ENCODE data around the gene RNF112. TPM values are rescaled to one million over a fixed set of nuclear protein-coding genes. Genes with fewer than 3 reads are reported as not detected.

Gene RNF112
- polyA plus RNA-seq, 3 donors, result 0.57 TPM; not detected in 2

DNA sequence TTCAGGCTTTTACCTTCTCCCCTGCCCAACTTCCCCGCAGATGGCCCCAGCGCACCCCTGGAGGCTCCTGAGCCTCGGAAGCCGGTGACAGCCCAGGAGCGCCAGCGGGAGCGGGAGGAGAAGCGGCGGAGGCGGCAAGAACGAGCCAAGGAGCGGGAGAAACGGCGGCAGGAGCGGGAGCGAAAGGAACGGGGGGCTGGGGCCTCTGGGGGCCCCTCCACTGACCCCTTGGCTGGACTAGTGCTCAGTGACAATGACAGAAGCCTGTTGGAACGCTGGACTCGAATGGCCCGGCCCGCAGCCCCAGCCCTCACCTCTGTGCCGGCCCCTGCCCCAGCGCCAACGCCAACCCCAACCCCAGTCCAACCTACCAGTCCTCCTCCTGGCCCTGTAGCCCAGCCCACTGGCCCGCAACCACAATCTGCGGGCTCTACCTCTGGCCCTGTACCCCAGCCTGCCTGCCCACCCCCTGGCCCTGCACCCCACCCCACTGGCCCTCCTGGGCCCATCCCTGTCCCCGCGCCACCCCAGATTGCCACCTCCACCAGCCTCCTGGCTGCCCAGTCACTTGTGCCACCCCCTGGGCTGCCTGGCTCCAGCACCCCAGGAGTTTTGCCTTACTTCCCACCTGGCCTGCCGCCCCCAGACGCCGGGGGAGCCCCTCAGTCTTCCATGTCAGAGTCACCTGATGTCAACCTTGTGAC, 29.1 kb upstream of the RNF112 start:
- Mint-ChIP-seq H3K27ac (no peak overlapping the region), H3K36me3 (peaks cover 57 to 64% of the 10 kb centered on the region in 2 donors), H3K9me3 (peaks cover 0 to 2% (median 0%) of the 10 kb centered on the region in 7 donors), H3K27me3 (ENCODE audit: low read depth in 3 of 3) (peaks cover 2 to 5% (median 3%) of the 10 kb centered on the region in 3 donors), H3K4me3 (no peak overlapping the region), H3K4me1 (peaks cover 47% of the 10 kb centered on the region)
- Histone ChIP-seq H4K20me1 (ENCODE audit: insufficient read depth, low read length) (no peaks in the 10 kb centered on the region), H3K27ac (ENCODE audit: low read depth in 1 of 2, low read length in 2 of 2) (no peak overlapping the region), H3K27me3 (ENCODE audit: control insufficient read depth in 2 of 2, insufficient read depth in 2 of 2, low read length in 2 of 2) (no peaks in the 10 kb centered on the region), H3K4me1 (ENCODE audit: control insufficient read depth in 1 of 2, insufficient read depth in 2 of 2, low read length in 2 of 2) (peaks cover 50 to 57% of the 10 kb centered on the region in 2 donors), H2AFZ (ENCODE audit: insufficient read depth, low read depth, low read length, poor library complexity, severe bottlenecking) (no peak overlapping the region), H3K36me3 (replicated peaks in 1 of 2; ENCODE audit: control insufficient read depth in 1 of 2, insufficient read depth in 2 of 2, low read length in 2 of 2) (peaks cover 49 to 55% of the 10 kb centered on the region in 2 donors), H3K9ac (ENCODE audit: insufficient read depth, low read length, poor library complexity, severe bottlenecking) (no peak overlapping the region), H3K9me3 (replicated peaks in 1 of 2; ENCODE audit: control insufficient read depth in 1 of 2, insufficient read depth in 1 of 2, low read length in 2 of 2) (no peaks in the 10 kb centered on the region), H3K4me3 (replicated peaks in 1 of 3; ENCODE audit: low read depth in 2 of 3, low read length in 3 of 3) (no peak overlapping the region), H3K4me2 (replicated peaks; ENCODE audit: extremely low read depth, low read length, poor library complexity, severe bottlenecking) (no peak overlapping the region), H3K79me2 (ENCODE audit: insufficient read depth, low read length) (peaks cover 39% of the 10 kb centered on the region)
- intact Hi-C loops (cut with micrococcal nuclease), result loop anchor here in 1 of 2 donors (5.0 kb wide), 1 partner anchor 35 kb away; no protein-coding TSS in a partner anchor
- DNase-seq, result no peak
- TF ChIP-seq CTCF (IDR thresholded peaks at IDR 0.05), result no peak
- WGBS (ENCODE audit: insufficient coverage), result 96% methylated on average over 27 of the region's 31 CpGs

GRCh38 chr17:19382531-19383444, 28.2 kb upstream of the RNF112 start:
- Mint-ChIP-seq H3K4me3 (no peak overlapping the region), H3K4me1 (peaks cover 52% of the 10 kb centered on the region), H3K36me3 (peaks cover 57 to 64% of the 10 kb centered on the region in 2 donors), H3K9me3 (peaks cover 0 to 2% (median 0%) of the 10 kb centered on the region in 7 donors), H3K27ac (peak overlapping the region in 2 of 7 donors; percentile 12 to 25), H3K27me3 (ENCODE audit: low read depth in 3 of 3) (peaks cover 2 to 5% (median 2%) of the 10 kb centered on the region in 3 donors)
- Histone ChIP-seq H3K36me3 (replicated peaks in 1 of 2; ENCODE audit: control insufficient read depth in 1 of 2, insufficient read depth in 2 of 2, low read length in 2 of 2) (peaks cover 49 to 55% of the 10 kb centered on the region in 2 donors), H4K20me1 (ENCODE audit: insufficient read depth, low read length) (no peaks in the 10 kb centered on the region), H3K9me3 (replicated peaks in 1 of 2; ENCODE audit: control insufficient read depth in 1 of 2, insufficient read depth in 1 of 2, low read length in 2 of 2) (no peaks in the 10 kb centered on the region), H2AFZ (ENCODE audit: insufficient read depth, low read depth, low read length, poor library complexity, severe bottlenecking) (no peak overlapping the region), H3K4me3 (replicated peaks in 1 of 3; ENCODE audit: low read depth in 2 of 3, low read length in 3 of 3) (no peak overlapping the region), H3K27ac (ENCODE audit: low read depth in 1 of 2, low read length in 2 of 2) (no peak overlapping the region), H3K79me2 (ENCODE audit: insufficient read depth, low read length) (peaks cover 38% of the 10 kb centered on the region), H3K9ac (ENCODE audit: insufficient read depth, low read length, poor library complexity, severe bottlenecking) (no peak overlapping the region), H3K27me3 (ENCODE audit: control insufficient read depth in 2 of 2, insufficient read depth in 2 of 2, low read length in 2 of 2) (no peaks in the 10 kb centered on the region), H3K4me2 (replicated peaks; ENCODE audit: extremely low read depth, low read length, poor library complexity, severe bottlenecking) (no peak overlapping the region), H3K4me1 (ENCODE audit: control insufficient read depth in 1 of 2, insufficient read depth in 2 of 2, low read length in 2 of 2) (peaks cover 55 to 59% of the 10 kb centered on the region in 2 donors)
- intact Hi-C loops (cut with micrococcal nuclease), result loop anchor here in 1 of 2 donors (5.0 kb wide), 1 partner anchor 35 kb away; no protein-coding TSS in a partner anchor
- no peak for TF ChIP-seq CTCF (IDR thresholded peaks at IDR 0.05)
- DNase-seq, result no peak
- 100% methylated on average over 11 of the region's 13 CpGs for WGBS (ENCODE audit: insufficient coverage)
